NCI-H2107 treated with DMSO at 0.1 percent for 48 hours (cell line): ENCODE measurements around the gene DDAH1.

Source experiments
- DNase-seq: peaks from one replicate; lab custom pipeline; 2025; ENCODE audit not compliant: unreplicated experiment; lab: John Stamatoyannopoulos, UW

DDAH1 gene

DNA sequence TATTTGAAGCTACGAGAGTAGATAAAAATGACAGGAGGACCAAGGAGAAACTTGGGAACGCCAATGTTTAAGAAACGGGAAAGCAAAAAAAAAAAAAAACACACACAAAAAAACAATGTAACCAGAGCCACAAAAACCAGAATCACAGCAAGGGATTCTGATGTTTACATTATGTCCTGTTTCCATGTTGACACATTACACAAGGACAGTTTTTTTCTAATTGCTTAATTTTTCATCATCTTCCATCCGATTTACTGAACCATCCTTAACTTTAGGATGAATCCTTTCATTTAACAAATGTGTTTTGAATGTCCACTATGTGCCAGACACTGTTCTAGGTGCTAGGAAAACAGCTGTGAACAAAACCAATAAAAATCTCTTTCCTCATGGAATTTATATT lies 187.2 kb downstream of the DDAH1 start:
- no peak for DNase-seq

DNA sequence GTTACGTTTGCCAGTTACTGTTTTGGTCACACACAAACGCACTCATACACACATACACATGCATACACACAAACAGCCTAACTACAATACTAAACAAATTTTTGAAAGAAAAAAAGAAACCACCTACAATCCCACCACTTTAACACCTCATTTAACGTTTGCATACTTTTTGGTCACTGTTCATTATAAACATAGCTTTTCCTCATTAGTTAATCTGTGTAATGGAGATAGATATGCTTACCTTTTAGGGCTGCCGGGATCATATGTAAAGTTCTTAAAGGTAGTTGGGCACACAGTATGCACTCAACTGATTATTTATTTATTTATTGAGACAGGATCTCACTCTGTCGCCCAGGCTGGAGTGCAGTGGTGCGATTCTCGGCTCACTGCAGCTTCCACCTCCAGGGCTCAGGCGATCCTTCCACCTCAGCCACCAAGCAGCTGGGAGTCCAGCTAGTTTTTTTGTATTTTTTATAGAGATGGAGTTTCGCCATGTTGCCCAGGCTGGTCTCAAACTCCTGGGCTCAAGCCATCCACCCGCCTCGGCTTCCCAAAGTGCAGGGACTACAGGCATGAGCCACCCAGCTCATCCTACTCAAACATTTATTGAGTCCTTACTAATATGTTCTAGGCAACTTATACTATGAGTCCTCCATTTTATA lies 187.8 kb downstream of the DDAH1 start:
- no peak for DNase-seq

DNA sequence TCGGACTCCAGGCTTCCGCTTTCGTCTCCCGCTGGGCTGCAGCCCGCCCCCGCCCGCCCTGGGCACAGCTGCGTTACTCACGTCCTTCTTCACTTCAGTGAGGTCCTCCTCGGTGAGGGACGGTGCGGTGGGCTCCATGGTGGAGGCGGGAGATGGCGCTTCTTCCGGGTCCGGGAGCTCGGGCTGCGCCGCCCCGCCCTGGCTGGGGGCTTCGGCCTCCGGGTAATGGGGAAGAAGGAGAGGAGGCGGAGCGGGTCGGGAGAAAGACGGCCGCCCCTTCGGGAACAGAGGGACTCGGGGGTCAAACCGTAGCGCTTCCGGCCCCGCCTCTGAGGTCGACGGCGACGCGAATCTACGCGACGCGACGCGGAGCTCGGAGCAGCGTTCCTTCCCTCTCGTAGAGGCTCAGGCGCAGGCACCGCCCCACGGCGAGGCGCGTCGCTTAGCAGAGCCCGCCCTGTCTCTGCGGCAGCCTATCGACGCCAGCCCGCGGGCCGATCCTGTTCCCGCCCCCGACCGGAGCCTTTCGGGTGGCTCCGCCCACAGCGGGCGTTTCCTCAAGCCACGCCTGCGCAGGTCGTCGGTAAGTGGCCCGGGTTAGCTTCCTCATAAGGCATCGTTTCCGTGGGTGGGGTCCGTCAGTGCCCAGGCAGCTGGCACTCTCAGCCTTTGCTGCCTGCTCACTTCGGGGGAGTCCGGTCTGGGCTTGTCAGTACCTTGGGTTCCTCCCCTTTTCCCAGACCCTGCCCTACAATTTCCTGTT lies 188.6 kb downstream of the DDAH1 start, which contains the start of gene BCL10:
BCL10 (minus strand) TSS at position 418 of the 763 bp plus-strand sequence; CDS start at position 138, 280 bp downstream.
- DNase-seq, result peak; percentile 97

DNA sequence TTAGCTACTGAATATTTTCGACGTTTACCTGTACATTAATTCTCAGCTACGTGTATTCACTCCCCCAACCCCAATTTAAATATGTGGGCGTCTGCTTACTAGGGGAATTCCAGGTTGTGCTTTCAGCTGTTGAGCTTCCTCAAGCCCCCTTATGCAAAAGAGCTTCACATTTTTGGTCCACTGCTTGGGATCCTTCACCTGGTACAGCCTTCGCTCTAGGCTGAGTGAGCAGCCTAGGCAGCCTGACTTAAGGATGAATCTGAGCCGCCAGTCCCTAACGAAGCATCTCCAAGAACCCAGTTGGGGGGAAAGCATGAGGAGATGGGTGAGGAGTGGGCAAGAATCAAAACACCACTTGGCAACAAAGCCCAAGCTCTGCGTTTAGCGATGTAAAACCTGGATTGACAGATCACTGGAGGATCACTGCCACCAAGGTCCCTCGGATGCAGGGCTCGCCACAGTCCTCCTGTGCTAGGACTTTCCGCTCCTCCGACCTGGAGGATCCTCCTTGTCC lies 189.2 kb downstream of the DDAH1 start:
- DNase-seq, result no peak

DNA sequence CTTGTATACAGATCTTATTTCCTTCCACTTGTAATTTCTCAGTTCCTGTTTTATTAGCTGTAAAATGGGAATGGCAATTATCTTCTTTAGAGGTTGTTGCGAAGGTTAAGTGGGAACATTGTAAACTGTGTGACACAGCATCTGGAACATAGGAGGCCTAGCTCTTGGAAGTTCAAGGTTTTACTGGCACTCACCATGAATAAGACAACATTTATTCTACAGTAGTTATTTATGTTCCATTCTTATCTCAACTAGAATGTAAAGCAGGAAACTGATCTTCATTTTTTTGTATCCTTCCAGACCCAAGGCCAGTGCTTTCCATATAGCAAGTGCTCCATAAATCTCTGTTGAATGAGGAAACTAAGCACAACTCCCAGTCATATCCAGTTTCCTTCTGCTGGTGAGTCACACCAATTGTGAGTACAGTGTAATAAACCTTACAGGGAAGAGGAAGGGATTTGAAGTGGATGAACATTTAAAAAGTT lies 189.9 kb downstream of the DDAH1 start:
- DNase-seq, result peak; percentile 31

DNA sequence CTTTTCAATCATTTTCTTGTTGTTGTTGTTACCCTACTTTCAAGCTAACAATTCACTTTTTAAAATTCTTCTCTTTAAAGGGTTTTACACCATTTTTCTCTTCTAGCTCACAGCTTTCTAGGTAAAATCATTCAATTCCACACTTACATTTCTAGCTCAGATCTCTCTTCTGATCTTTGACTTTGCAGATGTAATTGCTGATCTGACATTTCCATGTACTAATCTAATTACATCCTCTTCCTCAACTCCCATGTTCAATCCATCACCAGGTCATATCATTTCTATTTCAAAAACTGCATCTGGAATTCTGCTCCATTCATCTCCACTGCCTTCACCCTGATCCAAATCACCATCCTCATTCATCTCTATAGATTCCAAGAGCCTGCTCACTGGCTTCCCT lies 191.6 kb downstream of the DDAH1 start:
- DNase-seq, result no peak

DNA sequence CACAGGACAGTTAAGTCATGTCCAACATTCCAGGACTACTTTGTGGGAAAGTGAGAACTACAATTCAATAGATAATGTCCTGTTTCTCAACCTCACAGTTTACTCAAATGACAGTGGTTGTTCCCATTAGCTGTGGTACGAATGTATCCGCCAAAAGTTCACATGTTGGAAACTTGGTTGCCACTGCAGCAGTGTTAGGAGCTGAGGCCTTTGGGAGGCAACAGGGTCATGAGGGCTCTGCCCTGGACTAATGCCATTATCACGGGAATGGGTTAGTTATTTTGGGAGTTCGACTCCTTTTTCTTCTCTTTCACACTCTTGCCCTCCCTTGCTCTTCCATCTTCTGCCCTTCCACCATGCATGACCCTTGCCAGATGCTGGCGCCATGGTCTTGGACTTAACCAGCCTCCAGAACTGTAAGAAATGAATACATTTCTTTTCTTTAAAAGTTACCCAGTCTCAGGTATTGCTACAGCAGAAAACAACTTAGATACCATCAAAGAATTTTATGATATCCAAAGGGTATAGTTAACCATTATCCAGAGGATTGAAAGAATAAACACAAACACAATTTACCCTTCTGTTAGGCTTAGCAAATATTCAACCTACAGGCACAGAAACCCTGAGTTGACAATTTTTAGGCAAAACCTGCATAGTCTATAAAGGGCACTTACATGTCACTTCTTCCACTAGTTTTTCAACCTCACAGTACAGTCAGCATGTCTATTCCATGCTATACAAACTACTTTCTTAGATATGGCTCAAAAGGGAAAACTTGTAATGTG lies 196.0 kb downstream of the DDAH1 start:
- DNase-seq, result no peak
